Measurements from ENCODE around the gene C5orf34. TPM values are rescaled to one million over a fixed set of nuclear protein-coding genes. Genes with fewer than 3 reads are reported as not detected.
A peak's percentile ranks its signal among the peaks of the same experiment; 100 is the strongest.

C5orf34 gene
- total and polyA plus RNA-seq, 9 of the 15 experiments (the other 6 are each of a cell fraction or from before 2014, with no cell fraction given): 13.2 to 32.6 (median 20.7) TPM

GRCh38 chr5:43556857-43557542 lies 42.1 kb upstream of the C5orf34 start, which contains the start of gene PAIP1:
Gene PAIP1 (minus strand): TSS chr5:43557077. CDS start chr5:43556846, 231 bp downstream.
- in situ Hi-C loops (cut with MboI): no loop called here
- peaks cover 48% of the 10 kb centered on the region for H3K79me2 ChIP-seq (ENCODE audit: control insufficient read depth, insufficient read depth, low read length)
- intact Hi-C loops (cut with micrococcal nuclease): loop anchor here (2.0 kb wide), 1 partner anchor 46 kb away; the partner anchor contains the start of gene NNT
- H3K9ac ChIP-seq (ENCODE audit: insufficient read depth in 1 of 2, low read depth in 2 of 2, low read length in 2 of 2): peak within 1 kb of the TSS; percentile 95 to 97
- H3K4me3 ChIP-seq: peak within 1 kb of the TSS; percentile 78
- TSS peak; percentile 87 for BruUV-seq (replicated peaks)
- no peaks in the 10 kb centered on the region for H3K27me3 ChIP-seq (ENCODE audit: control insufficient read depth in 2 of 2, insufficient read depth in 2 of 2, low read length in 2 of 2)
- no peaks in the 10 kb centered on the region for H4K20me1 ChIP-seq (replicated peaks; ENCODE audit: control insufficient read depth, insufficient read depth, low read length)
- H3K4me2 ChIP-seq (ENCODE audit: insufficient read depth, low read length): peak within 1 kb of the TSS; percentile 85
- no peaks in the 10 kb centered on the region for H3K9me1 ChIP-seq (ENCODE audit: control insufficient read depth, insufficient read depth, low read length)
- H3K27ac ChIP-seq (ENCODE audit: extremely low read depth, low read depth, low read length): peak within 1 kb of the TSS; percentile 93
- ATAC-seq (peak; percentile 90), DNase-seq (ENCODE audit: extremely low read depth in 1 of 4, low spot score in 3 of 4) (peak; percentile 92 to 93 (median 92)), FAIRE-seq (no peak)
- peaks cover 11 to 21% of the 10 kb centered on the region in 2 experiments for H3K4me1 ChIP-seq (replicated peaks in 1 of 2; ENCODE audit: control insufficient read depth in 2 of 2, insufficient read depth in 2 of 2, low read length in 2 of 2)
- H3K36me3 ChIP-seq (ENCODE audit: control insufficient read depth, insufficient read depth, low read length): peaks cover 37% of the 10 kb centered on the region
- no peaks in the 10 kb centered on the region for H3K9me3 ChIP-seq (replicated peaks; ENCODE audit: control insufficient read depth, insufficient read depth, low read depth, low read length)
- POLR2A ChIA-PET: interaction anchor here (1.0 to 1.4 kb wide), 2 partner anchors 43 to 73 kb away, joined by 3 to 5 read pairs; partner anchors contain the start of gene TMEM267
- H2AFZ ChIP-seq (ENCODE audit: low read depth, low read length): peak within 1 kb of the TSS; percentile 98
- CTCF ChIA-PET (ENCODE audit: low intra/inter-chr PET ratio): interaction anchor here (0.6 to 1.1 kb wide), 3 partner anchors 66 to 74 kb away, joined by 3 read pairs; no protein-coding TSS in a partner anchor
- WGBS (ENCODE audit: insufficient coverage, low coverage, missing lambda C conversion rate): under 1% methylated on average over 39 of the region's 79 CpGs
- peak; percentile 62 for TF ChIP-seq U2AF1 (optimal IDR thresholded peaks at IDR 0.05; ENCODE audit: low read depth, low read length)
- TF ChIP-seq POLR2G (IDR thresholded peaks at IDR 0.05; ENCODE audit: low read depth, low read length): peak; percentile 98
- TF ChIP-seq RFX5 (IDR thresholded peaks at IDR 0.05; ENCODE audit: low read depth, low read length): no peak
- TF ChIP-seq ZNF212 (CRISPR knock-in tag; IDR thresholded peaks at IDR 0.05): no peak
- peak; percentile 29 for TF ChIP-seq HMGN3 (IDR thresholded peaks at IDR 0.05; ENCODE audit: borderline replicate concordance, extremely low read depth, insufficient read length, low read depth, low read length)
- no peak for TF ChIP-seq TRIM25 (IDR thresholded peaks at IDR 0.05; ENCODE audit: borderline replicate concordance)
- TF ChIP-seq GTF2E2 (tag; IDR thresholded peaks at IDR 0.05): peak; percentile 97
- no peak for TF ChIP-seq ILK (tag; IDR thresholded peaks at IDR 0.05; ENCODE audit: borderline replicate concordance, low read depth)
- no peak for TF ChIP-seq EGR1 (conservative IDR thresholded peaks at IDR 0.05)
- TF ChIP-seq MNT (conservative IDR thresholded peaks at IDR 0.05): peak in 1 of 2 experiments; percentile 79; a peak in 3 of 4 replicates
- peak; percentile 11; the same call in 1 of the 2 replicates for TF ChIP-seq GABPB1 (CRISPR knock-in tag; IDR thresholded peaks at IDR 0.05)
- no peak for TF ChIP-seq EWSR1 (IDR thresholded peaks at IDR 0.05; ENCODE audit: borderline replicate concordance, low read depth, partially characterized antibody)
- peak; percentile 57; the same call in 1 of the 2 replicates for TF ChIP-seq DIDO1 (tag; IDR thresholded peaks at IDR 0.05; ENCODE audit: low read depth)
- TF ChIP-seq ZNF699 (CRISPR knock-in tag; IDR thresholded peaks at IDR 0.05; ENCODE audit: insufficient replicate concordance): no peak
- peak; percentile 65; the same call in 1 of the 2 replicates for TF ChIP-seq MAX (CRISPR knock-in tag; IDR thresholded peaks at IDR 0.05)
- no peak for TF ChIP-seq ZNF224 (CRISPR knock-in tag; IDR thresholded peaks at IDR 0.05)
- TF ChIP-seq CHD2 (IDR thresholded peaks at IDR 0.05; ENCODE audit: low read depth, low read length): peak; percentile 85
- TF ChIP-seq SAFB2 (IDR thresholded peaks at IDR 0.05; ENCODE audit: borderline replicate concordance, low read depth, low read length, severe bottlenecking): no peak

All from K562 (cell line).